ENCODE data around the gene LARP1.

- TF ChIP-seq CTCF (conservative IDR thresholded peaks at IDR 0.05) (no peak), ZFX (IDR thresholded peaks at IDR 0.05) (no peak)
Measured at GRCh38 chr5:154780128-154780527, 25.0 kb downstream of the LARP1 start.
